DMS 273 (cell line): Measurements from ENCODE around the gene SUMO2.
"Not testable (repeated sequence)": the region's sequence is repeated elsewhere in the genome, so short reads cannot be mapped to it uniquely, and the experiment has no call there.

Source experiments
- DNase-seq: peaks from one replicate; lab custom pipeline; 2025; ENCODE audit not compliant: unreplicated experiment; lab: John Stamatoyannopoulos, UW

SUMO2 gene

DNA sequence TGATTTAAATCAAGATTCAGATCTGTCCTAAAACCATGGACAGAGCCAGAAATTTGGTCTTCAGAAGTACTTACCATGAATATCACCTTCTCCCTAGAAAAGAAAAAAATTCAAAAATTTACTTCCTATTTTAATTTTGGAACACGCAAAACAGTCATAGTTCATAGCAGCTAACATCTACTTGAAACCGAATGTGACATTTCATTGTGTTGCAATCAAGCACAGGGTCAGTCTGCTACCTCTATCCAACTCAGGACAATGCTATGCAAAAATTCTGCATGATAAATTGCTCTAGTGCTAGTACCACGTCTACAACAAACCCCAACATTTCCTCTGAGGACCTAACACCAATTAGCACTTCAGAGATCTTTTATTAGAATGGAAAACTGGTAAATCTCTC lies 36.2 kb downstream of the SUMO2 start:
- DNase-seq: no peak

DNA sequence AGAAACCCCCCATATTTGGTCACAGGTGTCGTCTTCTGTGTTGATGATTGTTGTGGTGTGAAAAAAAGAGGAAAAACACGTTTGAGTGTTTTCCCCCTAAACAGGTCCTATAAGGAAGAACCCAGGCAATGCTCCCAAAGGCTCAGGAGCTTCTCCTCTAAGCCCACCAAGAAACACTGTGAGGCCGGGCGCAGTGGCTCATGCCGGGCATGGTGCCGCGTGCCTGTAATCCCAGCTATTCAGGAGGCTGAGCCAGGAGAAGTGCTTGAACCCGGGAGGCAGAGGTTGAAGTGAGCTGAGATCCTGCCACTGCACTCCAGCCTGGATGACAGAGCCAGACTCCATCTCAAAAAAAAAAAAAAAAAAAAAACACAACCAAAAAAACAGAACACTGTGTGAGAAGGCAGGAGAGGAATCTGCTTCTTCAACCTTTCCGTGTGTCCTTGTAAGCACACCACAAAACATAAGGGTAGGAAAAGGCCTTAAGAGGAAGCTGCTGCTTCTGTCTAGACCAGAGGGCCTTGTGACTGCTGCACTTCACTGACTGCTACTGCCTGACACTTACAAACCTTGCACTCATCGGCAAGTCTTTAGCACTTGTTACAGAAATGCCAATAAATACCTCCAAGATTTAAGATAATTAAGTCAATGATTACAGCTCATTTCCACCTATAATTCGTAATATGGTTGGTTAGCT lies 37.8 kb downstream of the SUMO2 start:
- DNase-seq: no peak

DNA sequence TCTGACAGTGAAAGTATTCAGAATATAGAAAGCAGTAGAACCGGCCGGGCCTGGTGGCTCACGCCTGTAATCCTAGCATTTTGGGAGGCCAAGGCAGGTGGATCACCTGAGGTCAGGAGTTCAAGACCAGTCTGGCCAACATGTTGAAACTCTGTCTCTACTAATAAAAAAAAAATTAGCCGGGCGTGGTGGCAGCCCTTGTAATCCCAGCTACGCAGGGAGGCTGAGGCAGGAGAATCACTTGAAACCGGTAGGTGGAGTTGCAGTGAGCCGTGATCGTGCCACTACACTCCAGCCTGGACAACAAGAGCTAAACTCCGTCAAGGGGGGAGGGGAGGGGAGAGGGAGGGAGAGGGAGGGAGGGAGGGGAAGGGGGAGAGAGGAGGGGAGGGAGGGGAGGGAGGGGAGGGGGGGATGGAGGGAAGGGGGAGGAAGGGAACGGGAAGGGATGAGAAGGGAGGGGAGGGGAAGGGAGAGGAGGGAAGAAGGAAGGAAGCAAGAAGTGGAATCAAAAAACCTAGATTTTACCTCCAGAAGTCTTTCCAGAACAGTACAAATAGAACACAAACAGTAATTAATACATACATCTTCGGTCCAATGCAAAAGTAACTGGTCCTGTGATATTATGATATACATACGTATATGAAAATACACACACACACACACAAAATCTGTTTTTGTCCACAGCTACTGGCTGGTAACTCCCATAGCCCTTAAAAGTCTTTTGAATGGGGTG lies 40.4 kb downstream of the SUMO2 start:
- no peak for DNase-seq

DNA sequence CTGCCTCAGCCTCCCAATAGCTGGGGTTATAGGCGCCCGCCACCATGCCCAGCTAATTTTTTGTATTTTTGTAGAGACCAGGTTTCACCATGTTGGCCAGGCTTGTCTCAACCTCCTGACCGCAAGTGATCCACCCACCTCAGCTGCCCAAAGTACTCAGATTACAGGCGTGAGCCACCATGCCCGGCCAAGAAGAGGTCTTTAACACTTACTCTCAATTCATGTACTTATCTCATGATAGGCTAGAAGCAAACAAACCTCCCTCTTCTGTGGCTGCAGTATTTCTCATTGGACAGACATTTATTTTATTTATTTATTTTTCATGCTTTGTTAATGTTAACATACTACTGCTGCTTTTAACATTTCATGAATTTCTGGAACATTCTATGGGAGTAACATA lies 44.2 kb downstream of the SUMO2 start:
- DNase-seq: no peak

DNA sequence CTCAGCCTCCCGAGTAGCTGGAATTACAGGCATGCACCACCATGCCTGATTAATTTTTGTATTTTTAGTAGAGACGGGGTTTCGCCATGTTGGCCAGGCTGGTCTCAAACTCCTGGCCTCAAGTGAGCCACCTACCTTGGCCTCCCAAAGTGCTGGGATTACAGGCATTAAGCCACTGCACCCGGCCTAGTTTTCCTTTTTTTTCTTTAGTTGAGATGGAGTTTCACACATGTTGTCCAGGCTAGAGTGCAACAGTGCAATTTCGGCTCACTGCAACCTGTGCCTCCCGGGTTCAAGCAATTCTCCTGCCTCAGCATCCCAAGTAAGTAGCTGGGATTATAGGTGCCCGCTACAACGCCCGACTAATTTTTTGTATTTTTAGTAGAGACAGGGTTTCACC lies 45.0 kb downstream of the SUMO2 start:
- not testable (repeated sequence) for DNase-seq

DNA sequence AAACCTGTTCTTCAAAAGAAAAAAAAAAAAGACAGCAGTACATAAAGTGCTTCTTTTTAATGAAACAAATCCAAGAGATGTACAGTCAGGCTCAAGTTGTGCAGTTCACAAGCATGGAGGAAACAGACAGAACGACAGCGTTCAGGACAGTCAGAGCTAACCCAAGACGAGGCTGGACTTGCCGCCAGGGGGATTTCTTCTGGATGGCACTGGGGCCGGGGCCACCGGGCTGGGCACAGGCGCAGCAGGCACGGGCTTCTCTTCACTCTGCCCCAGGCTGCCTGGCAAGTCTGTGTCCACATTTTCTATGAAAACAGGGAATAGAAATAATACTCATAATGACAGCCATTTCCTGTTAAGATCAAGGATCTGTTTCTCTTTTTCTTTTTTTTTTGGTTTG lies 46.8 kb downstream of the SUMO2 start:
- no peak for DNase-seq

DNA sequence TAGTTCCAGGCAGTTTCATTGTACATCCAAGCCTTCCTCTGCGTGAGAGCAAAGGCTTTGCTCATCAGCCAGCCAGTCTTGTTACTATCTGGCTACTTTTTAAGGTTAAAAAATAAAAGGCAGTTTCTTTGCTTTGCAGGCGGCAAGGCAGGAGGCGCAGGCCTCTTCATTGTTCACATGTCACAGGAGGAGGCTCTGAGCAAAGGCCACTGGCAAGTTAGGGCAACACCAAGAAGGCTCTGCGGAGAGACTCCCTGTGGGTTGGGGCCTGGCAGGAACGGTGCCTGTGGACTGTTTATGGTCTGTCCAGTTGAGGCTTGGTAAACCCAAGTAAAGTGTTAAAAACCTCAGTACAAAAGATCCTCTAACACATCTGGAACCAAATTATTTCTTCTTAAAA lies 47.3 kb downstream of the SUMO2 start:
- no peak for DNase-seq

DNA sequence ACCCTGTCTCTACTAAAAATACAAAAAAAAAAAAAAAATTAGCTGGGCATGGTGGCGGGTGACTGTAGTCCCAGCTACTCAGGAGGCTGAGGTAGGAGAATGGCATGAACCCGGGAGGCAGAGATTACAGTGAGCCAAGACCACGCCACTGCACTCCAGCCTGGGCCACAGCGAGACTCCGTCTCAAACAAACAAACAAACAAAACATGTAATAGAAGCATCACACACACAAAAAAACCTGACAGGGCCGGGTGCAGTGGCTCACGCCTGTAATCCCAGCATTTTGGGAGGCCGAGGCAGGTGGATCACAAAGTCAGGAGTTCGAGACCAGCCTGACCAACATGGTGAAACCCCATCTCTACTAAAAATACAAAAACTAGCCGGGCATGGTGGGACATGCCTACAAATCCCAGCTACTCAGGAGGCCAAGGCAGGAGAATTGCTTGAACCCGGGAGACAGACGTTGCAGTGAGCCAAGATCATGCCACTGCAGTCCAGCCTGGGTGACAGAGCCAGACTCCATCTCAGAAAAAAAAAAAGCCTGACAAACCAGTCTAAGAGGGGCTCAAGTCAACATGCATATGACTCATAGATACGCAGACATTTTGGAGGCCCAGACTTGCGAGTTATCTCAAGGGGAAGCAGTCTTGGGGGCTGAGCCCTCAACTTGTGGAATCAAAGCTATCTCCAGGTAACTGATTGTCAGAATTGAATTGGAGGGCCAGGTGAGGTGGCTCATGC lies 49.0 kb downstream of the SUMO2 start:
- peak; percentile 21 for DNase-seq

DNA sequence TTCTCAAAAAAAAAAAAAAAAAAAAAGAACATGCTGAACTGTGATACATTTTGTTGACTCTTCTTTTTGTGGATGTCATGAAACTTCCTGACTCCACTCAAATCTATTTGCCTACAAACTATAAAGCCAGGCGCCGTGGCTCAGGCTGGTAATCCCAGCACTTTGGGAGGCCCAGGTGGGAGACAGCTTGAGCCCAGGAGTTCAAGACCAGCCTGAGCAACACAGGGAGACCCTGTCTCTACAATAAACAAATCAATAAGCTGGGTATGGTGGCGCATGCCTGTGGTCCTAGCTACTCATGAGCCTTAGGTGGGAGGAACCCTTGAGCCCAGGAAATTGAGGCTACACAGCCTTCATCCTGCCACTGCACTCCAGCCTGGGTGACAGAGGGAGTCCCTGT lies 49.8 kb downstream of the SUMO2 start:
- peak; percentile 29 for DNase-seq

DNA sequence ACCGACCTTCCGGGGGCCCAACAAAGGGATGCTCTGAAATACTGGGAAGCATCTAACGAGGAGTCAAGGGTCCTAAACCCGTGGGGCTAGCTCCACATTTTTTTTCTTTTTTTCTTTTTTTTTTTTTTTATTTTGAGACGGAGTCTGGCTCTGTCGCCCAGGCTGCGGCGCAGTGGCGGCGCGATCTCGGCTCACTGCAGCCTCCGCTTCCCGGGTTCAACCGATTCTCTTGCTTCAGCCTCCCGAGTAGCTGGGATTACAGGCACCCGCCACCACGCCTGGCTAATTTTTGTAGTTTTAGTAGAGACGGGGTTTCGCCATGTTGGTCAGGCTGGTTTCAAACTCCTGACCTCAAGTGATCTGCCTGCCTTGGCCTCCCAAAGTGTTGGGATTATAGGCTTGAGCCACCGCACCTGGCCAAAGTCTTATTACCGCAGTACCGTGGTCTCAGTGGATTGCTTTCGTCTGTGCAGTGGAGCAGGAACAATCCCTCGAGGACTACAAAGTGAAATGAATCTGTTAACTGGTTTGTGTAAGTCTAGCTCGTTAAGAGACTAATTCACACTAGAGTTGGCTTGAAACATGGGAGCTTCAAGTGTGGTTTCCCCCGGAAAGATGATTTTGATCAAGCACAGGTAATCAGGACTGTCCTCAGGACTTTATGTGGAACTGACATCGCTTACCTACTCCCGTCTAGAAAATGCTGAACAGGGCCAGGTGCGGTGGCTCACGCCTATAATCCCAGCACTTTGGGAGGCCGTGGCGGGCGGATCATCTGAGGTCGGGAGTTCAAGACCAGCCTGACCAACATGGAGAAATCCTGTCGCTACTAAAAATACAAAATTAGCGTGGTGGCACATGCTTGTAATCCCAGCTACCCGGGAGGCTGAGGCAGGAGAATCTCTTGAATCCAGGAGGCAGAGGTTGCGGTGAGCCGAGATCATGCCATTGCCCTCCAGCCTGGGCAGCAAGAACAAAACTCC lies 50.5 kb downstream of the SUMO2 start:
- DNase-seq: peak; percentile 29

DNA sequence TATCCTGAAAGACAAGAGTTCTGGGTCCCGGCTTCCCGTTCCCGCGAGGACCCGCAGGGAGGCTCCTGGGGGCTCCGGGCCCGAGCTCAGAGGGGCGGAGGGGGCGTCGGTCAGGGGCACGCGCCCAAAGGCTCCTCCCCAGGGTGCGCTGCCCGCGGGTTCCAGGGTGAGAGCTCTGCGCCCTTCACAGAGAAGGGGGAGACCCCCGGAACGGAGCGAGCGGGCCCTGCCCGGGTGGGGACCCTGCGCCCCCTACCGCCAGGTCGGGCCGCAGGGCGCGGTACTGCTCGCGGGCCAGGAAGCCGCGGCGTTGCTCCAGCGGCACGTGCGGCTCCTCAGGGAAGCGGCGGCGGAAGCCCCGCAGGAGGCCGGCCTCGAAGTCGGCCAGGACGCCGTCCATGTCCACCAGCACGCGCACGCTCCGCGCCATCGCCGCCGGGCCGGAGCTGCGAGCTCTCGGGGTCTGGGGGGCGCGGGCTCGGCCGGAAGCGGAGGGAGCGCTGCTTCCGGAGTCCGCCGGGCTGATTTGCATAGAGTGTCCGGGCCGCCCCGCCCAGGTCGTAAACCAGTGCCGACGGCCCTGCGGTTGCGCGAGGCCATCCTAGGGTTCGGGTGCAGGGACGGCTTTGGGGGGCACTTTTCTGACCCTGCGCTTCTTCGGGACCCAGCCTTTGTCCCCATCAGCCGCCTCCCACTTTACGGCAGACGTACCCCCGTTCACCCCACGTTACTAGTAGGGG lies 51.3 kb downstream of the SUMO2 start, which contains the start of gene NT5C:
Gene NT5C, minus strand, starts transcription at position 465 of the 740 bp plus-strand sequence. Its CDS starts 35 bp downstream, at position 430.
- DNase-seq: peak; percentile 92

DNA sequence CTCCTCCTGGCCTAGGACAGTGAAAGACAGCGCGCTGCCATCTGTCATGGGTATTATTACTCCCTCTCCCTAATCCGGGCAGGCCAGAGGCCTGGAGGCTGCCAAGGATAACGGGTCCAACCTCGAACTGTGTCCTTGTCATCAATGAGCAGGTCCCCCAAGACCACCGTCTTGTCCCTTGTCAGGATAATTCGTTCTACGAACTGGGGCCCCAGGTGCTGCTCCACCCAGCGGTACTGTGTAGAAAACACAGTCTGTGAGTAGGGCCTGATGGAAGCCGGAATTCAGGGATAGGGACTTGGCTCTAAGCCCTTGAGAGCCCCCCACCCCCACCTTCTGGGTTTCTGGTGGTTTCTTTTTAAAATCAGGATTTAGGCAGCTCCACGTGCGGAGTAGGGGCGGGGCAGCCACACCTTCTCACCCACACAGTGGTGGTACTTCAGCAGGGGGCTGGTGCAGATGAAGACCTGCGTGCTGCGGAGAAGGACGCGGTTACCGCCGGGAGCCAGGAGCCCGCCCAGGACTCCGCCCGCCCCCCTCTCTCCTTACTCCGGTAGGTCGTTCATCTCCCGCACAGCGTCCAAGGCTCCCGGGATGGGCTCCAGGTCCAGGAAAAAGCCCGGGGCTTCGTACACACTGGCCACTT lies 52.0 kb downstream of the SUMO2 start:
- DNase-seq: peak; percentile 84

DNA sequence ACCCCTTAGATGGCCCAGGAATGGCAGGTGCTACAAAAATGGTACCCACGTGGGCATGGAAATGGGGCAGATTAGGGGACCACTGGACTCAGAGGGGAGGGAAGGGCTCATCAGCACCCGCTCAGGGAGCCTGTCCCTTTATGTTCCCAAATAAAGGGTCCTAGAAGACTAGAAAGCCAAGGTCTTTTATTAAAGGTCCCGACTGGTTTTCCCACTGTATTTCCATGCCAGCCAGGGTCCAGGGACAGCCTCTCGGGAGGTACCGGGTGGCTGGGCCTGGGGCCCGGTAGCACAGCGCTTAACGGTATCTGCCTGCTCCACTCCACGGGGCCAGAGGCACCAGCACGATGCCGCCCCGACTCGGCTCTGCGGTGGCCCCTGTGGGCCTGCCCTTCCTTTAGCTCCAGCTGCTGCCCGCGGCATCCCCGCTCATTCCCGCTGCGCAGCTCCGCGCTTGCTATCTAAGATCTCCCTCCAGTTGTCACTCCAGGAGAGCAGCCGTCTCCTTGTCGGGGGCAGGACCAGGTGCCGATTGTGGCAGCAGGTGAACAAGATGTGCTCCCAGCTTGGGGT lies 52.6 kb downstream of the SUMO2 start:
- DNase-seq: no peak

DNA sequence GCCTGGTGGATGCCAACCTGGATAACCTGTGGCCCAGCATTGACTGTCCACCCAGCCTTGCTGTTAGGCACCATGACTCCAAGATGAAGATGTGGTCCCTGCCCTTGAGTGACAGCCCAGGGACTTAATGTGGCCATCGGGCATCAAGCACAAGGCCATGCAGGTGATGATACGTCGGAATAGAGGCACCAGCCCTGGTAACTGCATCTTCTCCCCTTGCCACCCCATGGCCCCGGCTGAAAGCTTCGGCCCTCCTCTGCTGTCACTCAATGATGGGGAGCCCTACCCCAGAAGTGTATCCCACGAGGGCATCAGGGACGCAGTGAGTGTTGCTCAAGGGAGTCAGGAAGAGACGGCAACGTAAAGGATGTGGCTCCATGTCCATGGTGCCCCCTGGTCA lies 53.2 kb downstream of the SUMO2 start:
- no peak for DNase-seq

DNA sequence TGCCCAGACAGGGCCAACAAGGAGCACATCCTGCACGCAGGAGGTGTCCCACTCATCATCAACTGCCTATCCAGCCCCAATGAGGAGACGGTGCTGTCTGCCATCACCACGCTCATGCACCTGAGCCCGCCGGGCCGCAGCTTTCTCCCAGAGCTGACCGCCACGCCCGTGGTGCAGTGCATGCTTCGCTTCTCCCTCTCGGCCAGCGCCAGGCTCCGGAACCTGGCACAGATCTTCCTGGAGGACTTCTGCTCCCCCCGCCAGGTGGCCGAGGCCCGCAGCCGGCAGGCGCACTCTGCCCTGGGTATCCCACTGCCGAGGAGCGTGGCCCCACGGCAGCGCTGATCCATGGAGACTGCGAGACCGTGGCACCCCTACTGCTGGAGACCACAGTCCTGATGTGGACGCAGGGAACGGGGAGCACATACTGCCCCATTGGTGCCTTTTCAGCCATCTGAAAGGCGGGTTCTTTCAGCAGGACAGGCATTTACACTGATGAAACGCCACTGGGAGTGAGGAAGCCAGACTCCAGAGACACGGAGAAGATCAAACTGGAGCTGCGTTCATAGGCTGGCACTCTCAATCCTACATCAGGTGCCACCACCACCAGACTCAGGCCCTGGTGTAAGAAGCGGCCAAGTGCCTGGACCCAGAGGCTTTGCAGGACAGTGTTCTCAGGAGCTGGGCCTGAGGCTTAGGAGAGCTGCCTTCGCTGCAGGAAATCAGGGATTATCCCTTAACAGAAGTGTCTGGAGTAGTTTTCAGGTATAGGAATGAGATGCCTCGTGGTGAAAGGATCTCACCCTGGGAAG lies 53.9 kb downstream of the SUMO2 start:
- no peak for DNase-seq

DNA sequence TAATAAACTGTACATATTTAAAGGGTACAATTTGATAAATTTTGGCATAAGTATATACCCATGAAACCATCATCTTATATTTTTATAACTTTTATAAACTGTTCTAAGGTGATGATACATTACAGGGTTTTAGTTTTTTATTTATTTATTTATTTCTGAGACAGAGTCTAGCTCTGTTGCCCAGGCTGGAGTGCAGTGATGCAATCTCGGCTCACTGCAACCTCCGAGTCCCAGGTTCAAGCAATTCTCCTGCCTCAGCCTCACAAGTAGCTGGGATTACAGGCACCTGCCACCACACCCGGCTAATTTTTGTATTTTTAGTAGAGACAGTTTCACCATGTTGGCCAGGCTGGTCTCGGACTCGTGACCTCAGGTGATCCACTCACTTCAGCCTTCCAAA lies 54.8 kb downstream of the SUMO2 start:
- not testable (repeated sequence) for DNase-seq

DNA sequence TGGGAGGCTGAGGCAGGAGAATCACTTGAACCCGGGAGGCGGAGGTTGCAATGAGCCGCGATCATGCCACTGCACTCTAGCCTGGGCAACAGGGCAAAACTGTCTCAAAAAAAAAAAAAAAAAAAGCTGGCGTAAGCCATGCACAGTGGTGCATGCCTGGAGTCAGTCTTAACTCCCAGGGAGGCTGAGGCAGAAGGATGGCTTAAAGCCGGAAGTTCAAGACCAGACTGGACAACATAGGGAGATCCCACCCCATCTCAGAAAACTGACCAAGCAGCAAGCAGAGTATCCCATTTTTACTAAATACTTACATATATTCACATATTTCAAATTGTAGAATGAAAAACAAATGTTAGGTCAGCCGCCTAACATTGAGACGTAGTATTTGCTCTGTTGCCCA lies 55.8 kb downstream of the SUMO2 start:
- no peak for DNase-seq

DNA sequence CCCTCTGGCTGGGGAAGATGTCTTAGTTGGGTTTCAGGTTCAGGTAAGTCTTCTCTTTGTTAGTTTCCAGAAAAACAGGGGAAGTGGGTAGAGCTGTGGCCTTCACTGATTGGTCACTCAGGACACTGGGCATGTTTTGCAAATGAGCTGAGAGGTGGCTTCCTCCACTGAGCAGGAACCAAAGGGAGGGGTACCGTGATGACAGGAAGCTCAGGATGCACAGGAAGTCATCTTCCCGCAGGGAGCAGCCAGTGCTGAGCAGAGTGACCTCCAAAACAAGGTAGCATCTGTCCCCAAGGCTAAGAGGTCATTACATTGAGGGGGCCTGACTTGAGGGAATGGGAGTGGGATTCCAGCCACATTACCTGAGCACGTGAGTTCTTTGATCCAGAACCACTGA lies 56.8 kb downstream of the SUMO2 start:
- DNase-seq: no peak

DNA sequence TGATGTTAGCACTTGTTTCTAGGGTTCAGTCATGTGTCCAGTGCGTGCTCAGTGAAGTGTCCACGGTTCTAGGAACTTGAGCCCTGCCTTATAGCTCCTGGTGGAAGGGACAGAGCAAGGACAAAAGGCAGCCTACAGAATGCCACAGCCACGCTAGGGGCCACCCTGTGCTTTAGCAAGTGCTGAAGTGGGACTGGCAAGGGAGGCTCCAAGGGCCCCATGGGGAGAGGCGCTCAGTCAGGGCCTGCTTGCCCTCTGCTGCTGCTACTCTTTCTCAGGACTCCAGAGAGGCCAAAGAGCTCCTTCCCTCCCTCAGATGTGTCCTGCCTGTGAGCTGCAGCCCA lies 58.0 kb downstream of the SUMO2 start:
- no peak for DNase-seq
